Posterior cingulate gyrus (tissue), 11 donors: ENCODE results near the gene FBXO4.
"Not testable (repeated sequence)": the region's sequence is repeated elsewhere in the genome, so short reads cannot be mapped to it uniquely, and the experiment has no call there.

Experiments
- DNase-seq, 10 donors: peaks; one replicate each; pipeline versions ENCODE4 v3.0.0 to v3.0.0-alpha.2; 2020 to 2021; ENCODE audit warnings: mixed read lengths in 3 of 10
- intact Hi-C: fragments of 100-400 bp; cut with DNase I; formaldehyde crosslinking; loops from one replicate; pipeline ENCODE4 v1.15.1; 2023

Gene FBXO4

DNA sequence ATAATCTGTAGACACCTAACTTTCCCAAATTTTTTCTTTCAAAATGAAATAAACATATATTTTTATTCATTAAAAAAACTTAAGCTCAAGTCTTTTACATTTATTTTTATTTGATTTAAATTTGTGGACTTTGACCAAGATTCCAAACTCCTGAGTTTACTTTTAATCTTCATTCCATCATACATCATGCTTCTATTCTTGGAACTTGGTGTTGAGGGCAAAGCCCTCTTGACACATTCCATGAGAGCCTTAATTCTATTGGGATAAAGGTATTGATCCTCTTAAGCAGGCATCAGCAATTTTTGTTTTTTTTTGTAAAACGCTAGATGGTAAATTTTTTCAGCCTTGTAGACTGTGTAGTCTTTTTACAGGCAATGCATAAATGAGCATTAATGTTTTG, 53.6 kb downstream of the FBXO4 start:
- intact Hi-C loops, result no loop called here
- DNase-seq, result no peak

DNA sequence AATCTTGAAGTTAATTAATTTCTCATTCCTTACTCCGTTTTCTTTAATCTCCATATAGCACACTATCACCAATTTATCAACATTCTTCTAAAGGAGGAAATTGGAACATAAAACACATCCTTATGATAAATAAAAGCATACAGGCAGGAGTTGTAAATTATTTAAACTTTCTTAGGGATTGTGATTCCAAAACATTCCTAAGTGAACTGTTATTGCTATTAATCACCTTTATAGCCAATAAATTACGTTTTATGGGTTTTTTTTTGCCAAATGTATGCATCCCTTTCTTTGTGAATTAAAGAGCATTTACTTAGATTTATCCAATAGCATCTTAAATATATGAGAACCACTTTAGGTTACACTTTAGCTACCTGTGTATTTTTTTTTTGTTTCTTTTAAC, 55.3 kb downstream of the FBXO4 start:
- intact Hi-C loops, result no loop called here
- no peak for DNase-seq

DNA sequence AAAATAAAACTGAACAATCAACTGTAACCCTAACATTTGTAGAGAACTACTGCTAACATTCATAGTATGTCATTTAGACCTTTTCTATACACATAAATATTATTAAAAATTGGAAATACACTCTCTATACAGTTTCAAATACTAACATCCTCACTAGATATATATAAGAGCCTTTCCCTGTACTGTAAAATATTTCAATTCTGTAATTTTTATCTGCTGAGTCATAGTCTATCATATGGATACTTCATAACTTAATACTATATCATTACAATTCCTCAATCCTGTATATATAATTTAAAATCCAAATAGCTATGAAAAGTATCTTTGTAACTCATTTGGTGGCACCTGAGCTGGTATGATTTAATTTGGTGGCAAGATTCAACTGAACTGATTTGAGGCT, 55.8 kb downstream of the FBXO4 start:
- intact Hi-C loops, result no loop called here

DNA sequence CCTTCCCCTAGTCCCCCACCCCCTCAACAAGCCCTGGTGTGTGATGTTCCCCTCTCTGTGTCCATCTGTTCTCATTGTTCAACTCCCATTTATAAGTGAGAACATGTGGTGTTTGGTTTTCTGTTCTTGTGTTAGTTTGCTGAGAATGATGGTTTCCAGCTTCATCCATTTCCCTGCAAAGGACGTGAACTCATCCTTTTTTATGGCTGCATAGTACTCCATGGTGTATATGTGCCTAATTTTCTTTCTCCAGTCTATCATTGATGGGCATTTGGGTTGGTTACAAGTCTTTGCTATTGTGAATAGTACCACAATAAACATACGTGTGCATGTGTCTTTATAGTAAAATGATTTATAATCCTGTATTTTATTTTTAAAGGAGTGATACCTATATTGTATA, 57.8 kb downstream of the FBXO4 start:
- DNase-seq, intact Hi-C loops: not testable (repeated sequence)

More for the DNA sequence above, 55.8 kb downstream of the FBXO4 start:
- DNase-seq, result no peak

DNA sequence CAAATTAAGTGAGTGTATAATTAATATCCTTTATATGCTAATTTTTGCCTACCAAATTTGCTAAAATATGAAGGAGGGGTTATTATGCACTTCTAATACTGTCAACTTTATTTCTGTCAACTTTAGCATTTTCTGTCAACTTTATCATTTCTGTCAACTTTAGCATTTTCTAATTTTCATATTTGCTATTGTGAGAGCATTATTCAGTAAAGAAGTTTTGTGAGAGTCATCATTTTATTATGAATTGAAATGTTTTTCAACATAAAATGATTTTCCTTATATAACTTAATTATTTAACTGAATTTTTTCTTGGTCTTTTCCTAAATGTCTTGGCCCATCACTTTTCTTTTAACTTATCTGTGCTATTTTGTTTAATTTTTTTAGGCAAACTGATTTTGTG, 58.2 kb downstream of the FBXO4 start:
- DNase-seq, result no peak
- intact Hi-C loops, result no loop called here

DNA sequence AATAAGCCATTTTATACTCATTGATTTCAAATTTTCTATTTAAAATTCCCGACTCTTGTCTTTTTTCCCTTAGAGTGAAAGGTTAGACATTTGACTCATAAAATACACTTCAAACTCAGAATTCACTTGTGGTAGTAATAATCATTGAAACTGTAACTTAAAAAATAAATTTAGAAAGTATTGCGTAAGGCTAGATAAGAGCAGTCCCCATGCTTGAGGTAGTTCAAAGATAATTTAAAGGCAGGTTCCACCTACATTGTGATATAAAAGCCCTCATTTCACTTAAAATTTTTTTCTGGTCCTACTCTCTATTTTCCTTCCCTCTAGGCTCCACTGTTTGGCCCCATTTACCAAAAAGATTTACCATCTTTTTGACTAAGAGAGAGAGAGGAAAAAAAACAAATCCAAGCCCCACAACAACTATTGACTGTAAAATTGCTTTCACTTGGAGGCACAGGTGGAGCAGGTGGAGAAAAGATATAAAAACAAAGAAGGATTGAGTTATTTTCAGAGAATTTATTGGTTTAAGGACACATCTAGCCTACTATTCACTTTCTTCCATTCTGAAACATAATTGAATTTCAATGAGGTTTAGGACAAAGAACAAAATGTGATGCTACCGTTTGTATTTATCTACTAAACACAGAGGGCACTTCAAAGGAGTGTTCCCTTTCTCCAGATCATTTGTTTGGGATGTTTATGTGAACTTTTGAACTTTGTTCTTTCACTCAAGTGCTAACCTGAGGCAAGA, 61.0 kb downstream of the FBXO4 start:
- no peak for DNase-seq
- intact Hi-C loops, result no loop called here
